Measurements from ENCODE around the gene NOSIP. TPM values are rescaled to one million over a fixed set of nuclear protein-coding genes. Genes with fewer than 3 reads are reported as not detected.
A peak's percentile ranks its signal among the peaks of the same experiment; 100 is the strongest.

The NOSIP gene
- total and polyA plus RNA-seq, 9 donors, result 31.0 to 70.1 (median 58.7) TPM

DNA sequence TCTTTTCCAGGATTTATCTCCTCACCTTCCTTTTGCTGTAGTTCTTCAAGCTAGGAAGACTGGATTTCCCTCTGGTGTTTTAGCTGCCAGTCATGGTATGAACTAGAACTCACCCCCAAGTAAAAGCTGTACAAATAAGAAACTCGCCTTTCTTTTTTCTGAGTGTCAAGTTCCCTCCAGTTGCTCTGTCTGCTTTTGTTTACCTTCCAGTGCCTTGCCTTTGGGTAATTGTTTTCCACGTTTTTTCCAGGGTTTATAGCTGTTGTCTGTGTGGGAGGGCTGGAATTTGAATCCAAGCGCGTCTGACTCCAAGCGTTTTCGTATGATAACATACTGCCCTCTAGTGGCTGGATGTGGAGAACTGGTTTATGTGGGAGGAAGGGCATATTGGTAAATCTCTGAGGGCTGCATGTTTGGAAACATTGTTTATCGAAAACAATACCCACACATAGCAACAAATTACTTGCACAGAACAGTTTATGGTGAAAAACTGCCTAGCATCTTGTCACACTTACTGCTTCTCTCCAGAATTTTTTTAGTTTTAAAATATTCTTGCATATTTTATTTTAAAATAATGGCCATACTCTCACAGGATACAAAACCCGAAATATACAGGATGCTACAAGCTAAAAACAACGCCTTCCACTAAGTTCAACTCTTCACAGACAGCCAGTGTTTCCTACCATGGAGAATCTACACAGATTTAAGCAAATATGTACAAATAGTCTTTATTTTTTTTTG is 33.4 kb downstream of the NOSIP start:
- peak; percentile 60 to 96 (median 90) for TF ChIP-seq CTCF (IDR thresholded peaks at IDR 0.05)
- no peak for TF ChIP-seq EP300 (IDR thresholded peaks at IDR 0.05)
- peak in 4 of 5 donors; percentile 65 to 85 (median 74) for DNase-seq
- Histone ChIP-seq H3K4me3 (no peak overlapping the region), H3K9me3 (no peaks in the 10 kb centered on the region), H3K27ac (no peak overlapping the region), H3K4me1 (ENCODE audit: insufficient read depth) (no peaks in the 10 kb centered on the region), H3K36me3 (no peaks in the 10 kb centered on the region), H3K27me3 (no peaks in the 10 kb centered on the region)
- intact Hi-C loops (cut with DNase I), result loop anchor here in 1 of 4 donors (2.0 kb wide), 1 partner anchor 42 kb away; no protein-coding TSS in a partner anchor
- WGBS, 3 donors, result 2 to 6% (median 4%) methylated on average over 9 of the region's 9 CpGs

DNA sequence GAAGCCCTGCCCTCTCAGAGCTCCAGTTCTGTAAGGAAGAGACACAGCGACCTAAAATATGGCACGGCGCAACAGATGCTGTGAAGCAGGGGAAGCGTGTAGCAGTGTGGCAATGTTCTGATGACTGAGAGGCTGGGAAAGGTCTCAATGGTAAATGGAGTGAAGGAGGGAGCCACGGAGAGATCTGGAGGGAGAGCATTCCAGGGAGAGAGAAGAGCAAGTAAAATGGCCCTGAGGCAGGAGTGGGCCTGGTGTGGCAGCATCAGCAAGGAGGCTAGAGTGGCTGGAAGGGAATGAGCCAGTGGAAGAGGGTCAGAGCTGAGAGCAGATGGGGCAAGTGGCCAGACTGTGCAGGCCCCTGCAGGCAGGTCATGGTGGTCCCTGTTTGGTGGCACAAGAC is 36.2 kb downstream of the NOSIP start:
- Histone ChIP-seq H3K4me3 (no peak overlapping the region), H3K27ac (no peak overlapping the region), H3K4me1 (ENCODE audit: insufficient read depth) (no peaks in the 10 kb centered on the region), H3K36me3 (no peaks in the 10 kb centered on the region), H3K27me3 (no peaks in the 10 kb centered on the region), H3K9me3 (no peaks in the 10 kb centered on the region)
- TF ChIP-seq POLR2A (IDR thresholded peaks at IDR 0.05) (no peak), CTCF (IDR thresholded peaks at IDR 0.05) (no peak), EP300 (IDR thresholded peaks at IDR 0.05) (no peak)
- 82 to 88% (median 86%) methylated on average over 5 of the region's 5 CpGs for WGBS, 3 donors
- intact Hi-C loops (cut with DNase I), result loop anchor here in 1 of 4 donors (5.0 kb wide), 1 partner anchor 37 kb away; no protein-coding TSS in a partner anchor
- DNase-seq, result no peak

GRCh38 chr19:49543032-49543431 is 37.3 kb downstream of the NOSIP start:
- Histone ChIP-seq H3K4me3 (no peak overlapping the region), H3K36me3 (no peaks in the 10 kb centered on the region), H3K9me3 (no peaks in the 10 kb centered on the region), H3K27me3 (no peaks in the 10 kb centered on the region), H3K27ac (no peak overlapping the region), H3K4me1 (ENCODE audit: insufficient read depth) (no peaks in the 10 kb centered on the region)
- no peak for DNase-seq
- intact Hi-C loops (cut with DNase I), result loop anchor here in 1 of 4 donors (5.0 kb wide), 1 partner anchor 36 kb away; no protein-coding TSS in a partner anchor
- TF ChIP-seq CTCF (IDR thresholded peaks at IDR 0.05) (no peak), POLR2A (IDR thresholded peaks at IDR 0.05) (no peak)
- 85 to 92% (median 89%) methylated on average over 11 to 14 of the region's 14 CpGs for WGBS, 3 donors

GRCh38 chr19:49542446-49542845 is 37.9 kb downstream of the NOSIP start:
- Histone ChIP-seq H3K36me3 (no peaks in the 10 kb centered on the region), H3K4me1 (ENCODE audit: insufficient read depth) (no peaks in the 10 kb centered on the region), H3K27me3 (no peaks in the 10 kb centered on the region), H3K27ac (no peak overlapping the region), H3K9me3 (no peaks in the 10 kb centered on the region), H3K4me3 (no peak overlapping the region)
- intact Hi-C loops (cut with DNase I), result loop anchor here in 1 of 4 donors (5.0 kb wide), 1 partner anchor 35 kb away; no protein-coding TSS in a partner anchor
- TF ChIP-seq EP300 (IDR thresholded peaks at IDR 0.05), result no peak
- TF ChIP-seq POLR2A (IDR thresholded peaks at IDR 0.05), result no peak
- TF ChIP-seq CTCF (IDR thresholded peaks at IDR 0.05), result no peak
- WGBS, 3 donors, result 87 to 90% (median 90%) methylated on average over 16 of the region's 16 CpGs
- DNase-seq, result no peak
